Measurements from ENCODE around the gene CPVL.

Gene CPVL

DNA sequence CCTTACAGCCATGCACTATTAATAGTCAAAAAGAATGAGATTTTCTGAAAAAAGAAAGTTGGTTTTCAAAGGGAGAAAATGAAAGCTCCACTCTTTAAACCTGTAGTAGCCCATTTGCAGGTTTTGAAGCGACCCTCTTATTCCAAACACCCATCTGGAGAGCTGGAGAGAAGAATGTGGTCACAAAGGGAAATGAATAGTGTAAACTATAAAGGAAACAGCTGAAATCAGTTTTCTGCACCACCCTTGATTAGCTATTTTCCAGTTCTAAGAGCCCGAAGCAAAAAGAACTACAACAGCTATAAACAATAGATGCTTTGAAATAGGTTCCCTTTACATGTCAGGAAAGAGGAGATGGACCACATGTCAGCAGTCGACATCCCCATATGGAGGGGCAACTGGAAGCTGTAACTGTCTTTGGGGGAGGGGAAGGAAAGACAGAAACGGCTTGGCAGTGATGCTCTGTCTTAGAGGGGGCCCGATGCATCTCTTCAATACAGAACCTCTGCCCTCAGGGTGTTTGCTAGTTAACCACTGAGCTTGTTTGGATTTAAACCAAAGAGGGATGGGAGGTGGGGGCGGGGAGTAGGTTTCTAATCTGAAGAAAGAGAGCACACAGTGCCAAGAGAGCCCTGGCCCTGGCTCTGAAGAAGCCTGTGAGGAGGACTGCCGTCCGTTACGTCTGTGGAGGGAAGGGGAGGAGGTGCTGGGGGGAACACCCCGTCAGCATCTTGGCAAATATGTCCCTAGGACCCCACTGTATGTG lies 55.3 kb downstream of the CPVL start:
- no peak for DNase-seq (ENCODE audit: low read depth)

DNA sequence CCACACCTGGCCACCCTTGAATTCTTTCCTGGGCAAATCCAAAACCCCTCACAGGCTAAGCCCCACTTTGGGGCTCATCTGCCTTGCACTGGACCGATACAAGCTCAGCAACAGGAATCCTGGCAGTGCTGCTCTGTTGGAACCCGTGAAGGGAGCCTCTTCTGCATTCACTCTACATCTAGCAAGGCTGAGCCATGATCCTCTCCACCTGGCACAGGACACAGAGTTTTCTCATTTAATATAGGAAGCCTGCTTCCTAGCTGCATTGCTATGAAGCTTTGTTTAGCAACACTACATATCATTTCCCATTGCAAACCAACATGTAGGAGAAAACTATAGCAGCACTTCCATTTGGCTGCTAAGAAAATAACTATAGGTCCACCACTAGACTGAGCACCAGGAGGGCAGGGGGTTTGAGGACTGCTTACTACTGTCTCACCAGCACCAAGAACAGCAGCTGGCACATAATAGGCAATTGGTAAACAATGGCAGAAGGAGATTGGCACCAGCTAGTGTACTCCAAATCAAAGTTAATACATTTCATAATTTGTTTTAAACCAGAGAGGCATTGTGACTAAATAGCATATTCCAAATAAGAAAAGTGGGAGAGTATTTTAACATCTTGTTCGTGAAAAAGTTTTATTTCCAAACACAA lies 56.1 kb downstream of the CPVL start:
- no peak for DNase-seq (ENCODE audit: low read depth)

GRCh38 chr7:29087840-29088170 lies 58.5 kb downstream of the CPVL start:
- DNase-seq (ENCODE audit: low read depth), result no peak

- DNase-seq (ENCODE audit: low read depth), result no peak
Observed at GRCh38 chr7:29086545-29086944, 59.8 kb downstream of the CPVL start.

GRCh38 chr7:29084832-29085231 lies 61.5 kb downstream of the CPVL start:
- DNase-seq (ENCODE audit: low read depth), result no peak

- DNase-seq (ENCODE audit: low read depth), result no peak
Observed at GRCh38 chr7:29080803-29081202, 65.5 kb downstream of the CPVL start.

DNA sequence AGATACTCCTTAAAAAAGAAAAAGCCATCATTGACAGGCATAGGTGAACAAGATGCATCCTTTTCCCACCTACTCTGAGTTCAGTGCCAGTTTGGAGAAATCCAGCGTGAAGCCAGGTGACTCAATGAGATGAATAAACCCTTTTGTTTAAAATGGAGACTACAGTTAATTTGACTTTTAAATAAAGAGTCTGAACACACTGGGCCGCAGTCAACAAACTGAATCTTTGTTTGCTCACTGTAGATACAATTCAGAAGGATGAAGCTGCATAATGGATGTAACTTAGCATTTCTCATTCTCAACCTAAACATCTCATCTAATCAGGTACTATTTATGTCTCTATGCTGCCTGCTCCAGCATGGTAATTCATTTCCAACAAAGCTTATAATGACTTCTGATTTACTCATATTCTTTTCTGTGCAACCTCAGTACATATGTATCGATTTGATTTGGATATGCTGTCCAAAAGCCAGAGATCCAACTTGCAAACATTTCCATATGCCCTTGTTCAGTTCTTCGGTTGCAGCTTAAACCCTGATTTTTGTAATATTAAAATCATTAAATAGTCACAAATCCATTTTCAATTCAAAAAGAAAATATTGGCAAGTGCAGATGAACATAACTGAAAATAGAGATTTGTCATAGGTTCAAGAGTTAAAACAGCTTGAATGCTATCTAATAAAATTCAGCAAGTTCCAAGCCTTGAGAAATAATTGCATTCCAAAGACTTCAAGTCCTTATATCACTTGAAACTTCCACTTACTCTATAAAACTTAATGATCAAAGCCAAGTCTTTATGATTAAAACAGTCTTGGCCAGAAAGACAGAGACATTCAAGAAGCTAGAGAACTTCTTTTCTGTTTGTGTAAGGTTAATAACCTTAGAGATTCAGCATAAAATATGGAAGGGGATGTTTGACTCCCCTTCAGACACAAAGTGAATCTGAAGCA lies 67.8 kb downstream of the CPVL start:
- DNase-seq (ENCODE audit: low read depth), result no peak

GRCh38 chr7:29077854-29078253 lies 68.5 kb downstream of the CPVL start:
- DNase-seq (ENCODE audit: low read depth), result no peak

DNA sequence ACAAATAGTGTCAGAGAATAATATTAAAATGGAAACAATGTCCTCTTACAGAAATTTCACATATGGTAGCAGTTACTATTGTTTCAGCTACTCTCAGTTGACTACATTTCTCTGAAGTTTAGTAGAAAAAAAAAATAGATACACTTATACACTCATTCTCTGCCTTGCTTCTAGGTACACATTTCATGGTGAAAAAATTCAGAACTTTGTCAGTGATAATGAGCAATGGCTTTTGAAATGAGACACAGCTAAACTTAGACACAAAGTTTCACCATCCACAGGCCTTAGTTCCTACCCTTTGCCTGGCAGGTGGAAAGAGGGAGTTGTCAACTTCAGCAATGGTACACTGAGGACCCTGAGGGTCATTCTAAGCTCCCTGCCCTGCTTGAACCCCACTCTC lies 69.2 kb downstream of the CPVL start:
- DNase-seq (ENCODE audit: low read depth), result no peak

DNA sequence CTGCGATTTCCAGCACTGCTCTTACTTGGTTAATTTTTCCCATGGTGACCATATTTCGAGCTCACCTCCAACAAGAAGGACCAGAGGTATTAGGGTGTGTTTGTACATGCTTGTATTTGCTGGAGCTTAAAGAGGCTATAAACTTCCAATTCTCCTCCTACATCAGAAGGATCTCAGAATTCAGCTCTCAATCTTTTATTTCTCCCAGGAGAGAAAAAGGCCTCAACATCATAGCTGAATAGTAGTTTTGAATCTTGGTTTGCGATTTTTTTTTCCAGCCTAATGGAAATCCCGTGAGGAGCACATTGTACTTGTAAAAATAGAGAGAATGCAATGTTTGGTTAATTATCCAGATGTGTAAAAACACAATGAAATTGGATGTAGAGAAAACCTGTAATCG lies 69.7 kb downstream of the CPVL start:
- DNase-seq (ENCODE audit: low read depth), result no peak

DNA sequence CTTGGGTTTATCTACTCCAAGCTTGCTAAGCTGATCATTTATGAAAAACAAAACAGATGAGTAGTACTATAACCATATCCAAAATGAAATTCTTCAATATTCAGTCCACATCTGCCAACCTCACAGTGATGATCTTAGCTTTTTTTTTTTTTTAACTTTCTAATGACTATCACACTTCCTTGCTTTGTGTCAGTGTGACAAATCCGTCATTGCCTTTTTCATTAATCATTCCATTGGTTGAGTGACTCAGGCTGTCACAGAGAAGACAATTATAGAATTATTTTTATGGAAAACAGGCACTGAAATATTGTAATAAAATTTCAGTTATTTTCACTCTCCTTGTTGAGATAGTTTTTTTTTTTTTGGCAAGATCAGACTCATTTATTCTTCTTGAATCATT lies 70.7 kb downstream of the CPVL start:
- no peak for DNase-seq (ENCODE audit: low read depth)

DNA sequence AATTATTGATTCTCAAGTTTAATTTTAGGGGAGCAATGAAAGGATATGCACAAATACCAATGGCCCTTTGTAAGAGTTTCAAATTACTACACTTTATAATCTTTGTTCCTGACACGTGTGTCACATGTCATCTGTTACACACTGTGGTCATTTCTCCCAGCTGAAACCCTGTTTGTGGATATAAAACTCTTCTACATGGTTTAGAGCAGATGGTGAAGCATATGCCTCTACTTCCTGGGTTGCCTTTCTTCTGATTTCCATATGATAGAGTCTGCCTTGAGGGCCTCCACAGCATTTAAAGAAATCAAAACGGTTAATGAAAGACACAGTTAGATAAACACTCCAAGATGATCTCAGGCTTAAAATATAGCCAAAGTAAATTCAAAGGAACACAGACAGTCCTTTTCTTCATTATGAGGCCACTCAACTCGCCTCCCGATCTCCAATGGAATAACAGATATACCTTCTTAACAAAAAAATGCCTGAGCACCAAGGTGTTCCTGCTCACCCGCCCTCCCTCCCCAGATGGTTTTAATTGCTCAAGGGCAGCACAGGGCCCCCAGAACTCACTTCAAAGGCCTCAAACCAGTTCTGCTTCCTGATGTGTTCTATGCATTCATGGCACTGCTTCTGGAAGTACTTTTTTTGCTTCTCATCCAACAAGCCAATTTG lies 75.0 kb downstream of the CPVL start:
- DNase-seq (ENCODE audit: low read depth), result no peak

- no peak for DNase-seq (ENCODE audit: low read depth)
Observed at GRCh38 chr7:29066641-29067040, 79.7 kb downstream of the CPVL start.

- DNase-seq (ENCODE audit: low read depth), result no peak
Observed at GRCh38 chr7:29065181-29065857, 81.0 kb downstream of the CPVL start.

DNA sequence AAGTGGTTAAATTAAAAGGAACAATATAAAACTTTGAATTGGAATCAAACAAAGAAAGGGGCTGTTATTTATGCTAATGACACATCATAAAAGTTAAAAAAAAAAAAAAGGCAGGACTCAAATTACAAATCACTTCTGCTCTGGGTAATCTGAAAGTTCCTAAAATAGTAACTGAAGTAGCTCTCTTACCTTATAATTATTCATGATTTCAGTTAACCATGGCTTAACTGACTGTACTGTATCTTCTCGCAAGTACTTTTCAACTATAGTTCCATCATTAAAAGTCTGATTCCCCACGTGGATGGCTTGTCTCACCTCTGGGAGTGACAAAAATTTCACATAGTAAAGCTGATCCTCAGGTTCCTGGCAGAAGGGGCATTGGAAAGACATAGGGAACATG lies 82.5 kb downstream of the CPVL start:
- DNase-seq (ENCODE audit: low read depth), result no peak

GRCh38 chr7:29063236-29063635 lies 83.1 kb downstream of the CPVL start:
- no peak for DNase-seq (ENCODE audit: low read depth)

DNA sequence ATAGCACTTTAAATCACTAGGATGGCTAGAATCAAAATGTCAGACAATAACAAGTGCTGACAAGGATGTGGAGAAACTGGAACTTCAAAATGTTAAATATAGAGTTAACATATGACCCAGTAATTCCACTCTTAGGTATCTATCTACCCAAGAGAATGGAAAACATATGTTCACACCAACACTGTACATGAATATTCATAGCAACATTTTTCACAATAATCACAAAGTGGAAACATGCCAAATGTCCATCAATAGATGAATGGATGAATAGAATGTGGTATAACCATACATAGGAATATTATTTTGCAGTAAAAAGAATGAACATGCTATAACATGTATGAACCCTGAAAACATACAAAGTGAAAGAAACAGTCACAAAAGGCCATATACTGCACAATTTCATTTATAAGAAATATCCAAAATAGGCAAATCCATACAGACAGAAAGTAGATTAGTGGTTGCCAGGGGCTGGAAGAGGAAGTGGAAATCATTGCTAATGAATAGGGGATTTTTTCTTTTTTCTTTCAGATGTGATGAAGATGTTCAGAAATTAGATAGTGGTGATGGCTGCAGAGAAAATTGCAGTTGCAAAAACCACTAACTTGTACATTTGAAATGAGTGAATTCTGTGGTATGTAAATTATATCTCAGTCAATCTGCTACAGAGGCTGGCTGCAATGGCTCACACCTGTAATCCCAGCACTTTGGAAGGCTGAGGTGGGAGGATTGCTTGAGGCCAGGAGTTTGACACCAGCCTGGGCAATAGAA lies 93.0 kb downstream of the CPVL start:
- DNase-seq (ENCODE audit: low read depth), result no peak

- no peak for DNase-seq (ENCODE audit: low read depth)
Observed at GRCh38 chr7:29046978-29047377, 99.4 kb downstream of the CPVL start.

- DNase-seq (ENCODE audit: low read depth), result no peak
Observed at GRCh38 chr7:29045258-29046086, 100.9 kb downstream of the CPVL start.

DNA sequence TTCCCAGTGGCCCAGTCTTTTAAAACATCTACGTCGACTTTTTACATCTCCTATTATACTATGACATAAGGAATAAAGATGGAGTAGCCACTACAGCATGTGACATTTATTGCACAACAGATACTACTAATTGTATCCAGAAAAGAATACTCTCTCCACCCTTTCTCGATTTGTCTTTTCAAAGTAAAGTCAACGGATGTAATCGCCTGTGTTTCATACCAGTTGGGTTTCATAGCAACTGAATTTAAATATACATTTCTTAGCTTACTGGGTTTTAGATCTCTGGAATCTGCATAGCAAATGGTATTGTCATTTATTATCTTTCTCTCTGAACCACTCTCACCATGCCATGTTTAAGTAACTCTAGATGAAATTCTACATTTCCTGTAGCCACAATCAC lies 101.8 kb downstream of the CPVL start:
- DNase-seq (ENCODE audit: low read depth), result no peak

Measured in stimulated activated CD4-positive, alpha-beta T cell treated with anti-CD3 and anti-CD28 coated beads, Interleukin-2, amount 100 ng/mL, for 4 hours (primary cell).